ENCODE results near the gene LRP6. TPM values are rescaled to one million over a fixed set of nuclear protein-coding genes. Genes with fewer than 3 reads are reported as not detected.

LRP6 gene
- total RNA-seq, 1 experiment from 2014 or later: 28.1 TPM

GRCh38 chr12:12190087-12190809 is 76.6 kb downstream of the LRP6 start:
- no TSS peak for BruUV-seq (replicated peaks)
- no peak overlapping the region for H3K4me3 ChIP-seq (replicated peaks in 1 of 2; ENCODE audit: low read depth in 1 of 2, low read length in 2 of 2)
- H3K9me2 ChIP-seq (ENCODE audit: insufficient read depth): no peaks in the 10 kb centered on the region
- TF ChIP-seq SRF (IDR thresholded peaks at IDR 0.05; ENCODE audit: low read depth) (no peak), POLR2A (IDR thresholded peaks at IDR 0.05; ENCODE audit: borderline replicate concordance, extremely low read depth, insufficient read depth, insufficient read length) (no peak), EZH2phosphoT487 (IDR thresholded peaks at IDR 0.05; ENCODE audit: borderline replicate concordance) (no peak), JUND (IDR thresholded peaks at IDR 0.05) (no peak), RAD21 (IDR thresholded peaks at IDR 0.05; ENCODE audit: low read depth) (no peak), ZFX (IDR thresholded peaks at IDR 0.05) (no peak), SIN3A (IDR thresholded peaks at IDR 0.05; ENCODE audit: low read depth) (no peak), CTCF (IDR thresholded peaks at IDR 0.05 in 2 of 3, conservative IDR thresholded peaks at IDR 0.05 in 1 of 3; ENCODE audit: borderline replicate concordance in 1 of 3, insufficient read depth in 1 of 3, low read depth in 2 of 3, low read length in 2 of 3) (no peak), SP1 (IDR thresholded peaks at IDR 0.05; ENCODE audit: low read depth) (no peak), ATF3 (IDR thresholded peaks at IDR 0.05) (no peak), CBX3 (IDR thresholded peaks at IDR 0.05; ENCODE audit: low read depth) (no peak), POLR2AphosphoS5 (IDR thresholded peaks at IDR 0.05; ENCODE audit: low read depth, low read length) (no peak), EZH2 (IDR thresholded peaks at IDR 0.05) (no peak), ZNF274 (IDR thresholded peaks at IDR 0.05; ENCODE audit: low read depth, low read length) (no peak), YY1 (IDR thresholded peaks at IDR 0.05; ENCODE audit: extremely low read depth, insufficient replicate concordance, low read depth, low read length) (no peak), EGR1 (IDR thresholded peaks at IDR 0.05; ENCODE audit: low read depth) (no peak), ZBTB33 (IDR thresholded peaks at IDR 0.05; ENCODE audit: extremely low read depth, insufficient replicate concordance, low read length) (no peak), FOSL1 (IDR thresholded peaks at IDR 0.05; ENCODE audit: low read depth) (no peak)
- no peak overlapping the region for H3K27ac ChIP-seq (ENCODE audit: low read depth, low read length)
- no peak overlapping the region for H2AFZ ChIP-seq (ENCODE audit: low read depth, low read length, poor library complexity, severe bottlenecking)
- ChIA-PET CTCF (no interaction called here), POLR2A (no interaction called here), RAD21 (ENCODE audit: low non-redundant PET in 1 of 2, low total read pairs in 2 of 2, uncharacterized antibody in 2 of 2, unreplicated experiment in 2 of 2) (no interaction called here)
- no peaks in the 10 kb centered on the region; the same call in 1 of the 2 replicates for H3K79me2 ChIP-seq (ENCODE audit: insufficient read depth, low read length)
- H4K20me1 ChIP-seq (ENCODE audit: insufficient read depth): no peaks in the 10 kb centered on the region
- no peak overlapping the region for H3K4me2 ChIP-seq (ENCODE audit: low read length)
- no peak for ATAC-seq
- intact Hi-C loops (cut with micrococcal nuclease): no loop called here
- H3K36me3 ChIP-seq (ENCODE audit: control insufficient read depth in 1 of 2, insufficient read depth in 2 of 2, low read length in 2 of 2): no peaks in the 10 kb centered on the region
- no peaks in the 10 kb centered on the region for H3K9me3 ChIP-seq (ENCODE audit: control insufficient read depth in 1 of 2, insufficient read depth in 1 of 2, low read depth in 1 of 2, low read length in 2 of 2)
- H3K9ac ChIP-seq (ENCODE audit: low read length): no peak overlapping the region
- no peaks in the 10 kb centered on the region for H3K27me3 ChIP-seq (ENCODE audit: insufficient read depth, low read length)
- no peak for DNase-seq (ENCODE audit: low read depth, low spot score)
- H3K4me1 ChIP-seq (ENCODE audit: control insufficient read depth in 1 of 2, insufficient read depth in 2 of 2, low read length in 2 of 2): peaks cover 0 to 7% of the 10 kb centered on the region in 2 experiments; a peak in 1 of 4 replicates

Data from HCT116 (cell line).